Keratinocyte (primary cell): ENCODE measurements around the gene SH3GLB2. TPM values are rescaled to one million over a fixed set of nuclear protein-coding genes. Genes with fewer than 3 reads are reported as not detected.
"Not testable (repeated sequence)": the region's sequence is repeated elsewhere in the genome, so short reads cannot be mapped to it uniquely, and the experiment has no call there.

ENCODE experiments used
- DNase-seq: peaks from one replicate; pipeline ENCODE4 v3.0.0-alpha.2; 2011; ENCODE audit warnings: low read depth, missing footprints, low spot score
- FAIRE-seq: peaks from 2 replicates; lab custom pipeline; 2011; peaks lifted over from hg19 to GRCh38; lab: Jason Lieb, UNC
- H2AFZ ChIP-seq: 2 replicates; pipeline ENCODE4 v1.6.0; 2012; ENCODE audit warnings: low read length, control low read depth, inconsistent platforms; ENCODE audit not compliant: control insufficient read depth
- H3K27ac ChIP-seq: 2 replicates; pipeline ENCODE4 v1.5.1; 2011; ENCODE audit warnings: low read length; ENCODE audit not compliant: control insufficient read depth, insufficient read depth
- H3K27me3 ChIP-seq: 3 replicates; pipeline ENCODE4 v1.6.0; 2011; ENCODE audit warnings: low read length; ENCODE audit not compliant: control insufficient read depth, insufficient read depth; ENCODE audit errors: extremely low read depth
- H3K36me3 ChIP-seq, 2 experiments: 2 replicates in 1 of 2; 3 replicates in 1 of 2; pipeline ENCODE4 v1.5.1; 2011; ENCODE audit warnings: low read length in 2 of 2, mild to moderate bottlenecking in 1 of 2; ENCODE audit not compliant: control insufficient read depth in 2 of 2, insufficient read depth in 2 of 2; ENCODE audit errors: extremely low read depth in 1 of 2
- H3K4me1 ChIP-seq: 3 replicates; pipeline ENCODE4 v1.5.1; 2011; ENCODE audit warnings: low read length; ENCODE audit not compliant: control insufficient read depth, insufficient read depth; ENCODE audit errors: extremely low read depth
- H3K4me2 ChIP-seq: 3 replicates; pipeline ENCODE4 v1.6.0; 2011; ENCODE audit warnings: low read depth, low read length; ENCODE audit not compliant: control insufficient read depth, insufficient read depth; ENCODE audit errors: extremely low read depth
- H3K4me3 ChIP-seq, 3 experiments: fragments of 200-600 bp in 1 of 3; sonication (generic) in 1 of 3; 2 replicates in 2 of 3; 3 replicates in 1 of 3; pipeline ENCODE4 v1.5.1; 2011 to 2016; ENCODE audit warnings: low read length in 3 of 3, mild to moderate bottlenecking in 3 of 3, control low read depth in 2 of 3, inconsistent platforms in 1 of 3, low read depth in 1 of 3, mixed read lengths in 1 of 3, mixed run types in 1 of 3, moderate library complexity in 1 of 3; ENCODE audit not compliant: control insufficient read depth in 2 of 3, insufficient read depth in 2 of 3; ENCODE audit errors: extremely low read depth in 1 of 3
- H3K79me2 ChIP-seq: 2 replicates; pipeline ENCODE4 v1.6.0; 2012; ENCODE audit warnings: low read length; ENCODE audit not compliant: control insufficient read depth, insufficient read depth
- H3K9ac ChIP-seq: 3 replicates; pipeline ENCODE4 v1.6.0; 2011; ENCODE audit warnings: low read length; ENCODE audit not compliant: control insufficient read depth, insufficient read depth; ENCODE audit errors: extremely low read depth
- H3K9me1 ChIP-seq: 3 replicates; pipeline ENCODE4 v1.6.0; 2011; ENCODE audit warnings: low read length; ENCODE audit not compliant: control insufficient read depth, insufficient read depth; ENCODE audit errors: extremely low read depth
- H3K9me3 ChIP-seq: 2 replicates; pipeline ENCODE4 v1.5.1; 2012; ENCODE audit warnings: low read depth, low read length; ENCODE audit not compliant: control insufficient read depth
- H4K20me1 ChIP-seq: 3 replicates; pipeline ENCODE4 v1.6.0; 2011; ENCODE audit warnings: low read length; ENCODE audit not compliant: control insufficient read depth, insufficient read depth; ENCODE audit errors: extremely low read depth
- EZH2 ChIP-seq: IDR thresholded peaks from one replicate; pipeline ENCODE4 v1.6.1; 2012; ENCODE audit warnings: inconsistent platforms, mild to moderate bottlenecking, low read length, moderate library complexity
- dilution Hi-C: fragments of 300-500 bp; cut with MboI; formaldehyde crosslinking; loops from one replicate; pipeline ENCODE4 v1.7.0; 2020; ENCODE audit warnings: low sequenced_read_pairs; ENCODE audit not compliant: extremely low pct_ligation_motif_present
- polyA plus RNA-seq, 5 experiments: library from polyadenylated mRNA; depleted of rRNA in 3 of 5; stranded (reverse) in 3 of 5; stranded (forward) in 1 of 5; unstranded in 1 of 5; fragments of >200 nt; gene quantifications; 1 replicate in 1 of 5; 2 replicates in 3 of 5; 3 replicates in 1 of 5; pipeline versions ENCODE4 v1.2.1 to v1.2.3, GENCODE V29; 2011 to 2012; ENCODE audit warnings: missing spikeins in 2 of 5, low read depth in 1 of 5, low replicate concordance in 1 of 5
- TF ChIP-seq, protein P1 (sequence below), 3 experiments: IDR thresholded peaks in 1 of 3; conservative IDR thresholded peaks in 1 of 3; optimal IDR thresholded peaks in 1 of 3; 2 replicates in 2 of 3; 3 replicates in 1 of 3; pipeline versions ENCODE3 to v1.5.1; 2011; ENCODE audit warnings: low read length in 3 of 3, mild to moderate bottlenecking in 3 of 3, moderate library complexity in 2 of 3, control low read depth in 1 of 3, inconsistent platforms in 1 of 3; ENCODE audit not compliant: insufficient read depth in 2 of 3; ENCODE audit errors: extremely low read depth in 1 of 3

Gene SH3GLB2
- polyA plus RNA-seq, 1 donor (not counting 4 experiments of a cell fraction or from before 2014, with no cell fraction given), result 37.1 TPM

DNA sequence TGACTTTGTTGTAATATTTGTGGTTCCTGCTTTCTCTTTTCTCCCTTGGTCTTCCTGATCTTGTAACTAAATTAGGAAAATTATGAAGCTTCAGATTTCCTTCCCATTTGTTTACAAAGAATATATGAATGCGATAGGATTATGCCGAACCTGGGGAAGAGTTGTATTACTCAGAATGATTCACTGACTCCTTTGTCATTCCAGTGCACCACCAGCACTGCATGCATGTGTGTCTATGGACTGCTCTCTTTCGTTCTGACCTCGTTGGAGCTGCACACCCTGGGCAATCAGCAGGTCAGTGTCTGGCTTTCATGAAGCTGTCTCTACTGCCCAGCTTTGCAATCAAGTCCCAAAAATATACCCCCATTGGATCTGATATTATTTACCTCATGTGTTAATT lies 55.2 kb downstream of the SH3GLB2 start:
- H3K27ac ChIP-seq, result no peak overlapping the region
- H3K27me3 ChIP-seq, result no peaks in the 10 kb centered on the region
- FAIRE-seq (no peak), DNase-seq (no peak)
- no peaks in the 10 kb centered on the region for H3K9me3 ChIP-seq
- peaks cover 20 to 52% of the 10 kb centered on the region in 2 experiments for H3K36me3 ChIP-seq
- H3K4me3 ChIP-seq, result no peak overlapping the region
- H3K4me1 ChIP-seq, result peaks cover 6% of the 10 kb centered on the region
- no peaks in the 10 kb centered on the region for H3K9me1 ChIP-seq
- no peak overlapping the region for H2AFZ ChIP-seq
- no peak overlapping the region for H3K9ac ChIP-seq
- dilution Hi-C loops, result no loop called here
- no peaks in the 10 kb centered on the region for H4K20me1 ChIP-seq
- no peak overlapping the region for H3K4me2 ChIP-seq
- no peak for TF ChIP-seq EZH2
- TF ChIP-seq, protein P1, sequence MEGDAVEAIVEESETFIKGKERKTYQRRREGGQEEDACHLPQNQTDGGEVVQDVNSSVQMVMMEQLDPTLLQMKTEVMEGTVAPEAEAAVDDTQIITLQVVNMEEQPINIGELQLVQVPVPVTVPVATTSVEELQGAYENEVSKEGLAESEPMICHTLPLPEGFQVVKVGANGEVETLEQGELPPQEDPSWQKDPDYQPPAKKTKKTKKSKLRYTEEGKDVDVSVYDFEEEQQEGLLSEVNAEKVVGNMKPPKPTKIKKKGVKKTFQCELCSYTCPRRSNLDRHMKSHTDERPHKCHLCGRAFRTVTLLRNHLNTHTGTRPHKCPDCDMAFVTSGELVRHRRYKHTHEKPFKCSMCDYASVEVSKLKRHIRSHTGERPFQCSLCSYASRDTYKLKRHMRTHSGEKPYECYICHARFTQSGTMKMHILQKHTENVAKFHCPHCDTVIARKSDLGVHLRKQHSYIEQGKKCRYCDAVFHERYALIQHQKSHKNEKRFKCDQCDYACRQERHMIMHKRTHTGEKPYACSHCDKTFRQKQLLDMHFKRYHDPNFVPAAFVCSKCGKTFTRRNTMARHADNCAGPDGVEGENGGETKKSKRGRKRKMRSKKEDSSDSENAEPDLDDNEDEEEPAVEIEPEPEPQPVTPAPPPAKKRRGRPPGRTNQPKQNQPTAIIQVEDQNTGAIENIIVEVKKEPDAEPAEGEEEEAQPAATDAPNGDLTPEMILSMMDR (optimal IDR thresholded peaks at IDR 0.05 in 1 of 3, IDR thresholded peaks at IDR 0.05 in 1 of 3, conservative IDR thresholded peaks at IDR 0.05 in 1 of 3; ENCODE audit: extremely low read depth in 1 of 3, insufficient read depth in 2 of 3, low read length in 3 of 3), result no peak
- no peaks in the 10 kb centered on the region for H3K79me2 ChIP-seq

DNA sequence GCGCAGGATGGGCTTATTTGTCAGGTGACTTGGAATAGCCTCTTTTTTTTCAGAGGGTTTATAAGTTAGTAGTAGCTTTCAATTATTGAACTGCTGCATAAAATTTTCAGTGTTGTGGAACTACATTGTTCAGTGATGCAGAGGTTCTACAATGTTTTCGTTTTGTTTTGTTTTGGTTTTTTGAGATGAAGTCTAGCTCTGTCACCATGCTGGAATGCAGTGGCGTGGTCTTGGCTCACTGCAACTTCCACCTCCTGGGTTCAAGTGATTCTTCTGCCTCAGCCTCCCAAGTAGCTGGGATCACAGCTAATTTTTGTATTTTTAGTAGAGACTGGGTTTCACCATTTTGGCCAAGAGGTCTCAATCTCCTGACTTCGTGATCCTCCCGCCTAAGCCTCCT lies 58.6 kb downstream of the SH3GLB2 start:
- no peak for DNase-seq
- Histone ChIP-seq H2AFZ (no peak overlapping the region), H3K9ac (no peak overlapping the region), H3K9me1 (no peaks in the 10 kb centered on the region), H3K79me2 (no peaks in the 10 kb centered on the region), H3K36me3 (peaks cover 13 to 45% of the 10 kb centered on the region in 2 experiments), H3K4me3 (no peak overlapping the region), H3K4me2 (no peak overlapping the region), H4K20me1 (no peaks in the 10 kb centered on the region), H3K9me3 (no peaks in the 10 kb centered on the region), H3K27me3 (no peaks in the 10 kb centered on the region), H3K27ac (no peak overlapping the region), H3K4me1 (peaks cover 6% of the 10 kb centered on the region)
- no peak for FAIRE-seq
- TF ChIP-seq, protein P1 (optimal IDR thresholded peaks at IDR 0.05 in 1 of 3, IDR thresholded peaks at IDR 0.05 in 1 of 3, conservative IDR thresholded peaks at IDR 0.05 in 1 of 3; ENCODE audit: extremely low read depth in 1 of 3, insufficient read depth in 2 of 3, low read length in 3 of 3), result no peak
- TF ChIP-seq EZH2, result no peak
- dilution Hi-C loops, result no loop called here

DNA sequence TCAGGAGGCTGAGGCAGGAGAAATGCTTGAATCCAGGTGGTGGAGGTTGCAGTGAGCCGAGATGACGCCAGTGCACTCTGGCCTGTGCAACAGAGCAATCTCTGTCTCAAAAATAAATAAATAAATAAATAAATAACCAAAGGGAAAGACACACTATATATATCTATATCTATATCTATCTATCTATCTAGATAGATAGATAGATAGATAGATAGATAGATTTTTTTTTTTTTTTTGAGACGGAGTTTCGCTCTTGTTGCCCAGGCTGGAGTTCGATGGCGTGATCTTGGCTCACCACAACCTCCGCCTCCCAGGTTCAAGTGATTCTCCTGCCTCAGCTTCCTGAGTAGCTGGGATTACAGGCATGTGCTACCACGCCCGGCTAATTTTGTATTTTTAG lies 66.7 kb downstream of the SH3GLB2 start:
- H3K9ac ChIP-seq, H3K79me2 ChIP-seq, FAIRE-seq, H3K27me3 ChIP-seq, H3K27ac ChIP-seq, H3K4me1 ChIP-seq, H3K9me1 ChIP-seq, H3K4me3 ChIP-seq, dilution Hi-C loops, H2AFZ ChIP-seq, H3K9me3 ChIP-seq, DNase-seq, H3K4me2 ChIP-seq, H4K20me1 ChIP-seq: not testable (repeated sequence)
- peaks cover 10 to 22% of the 10 kb centered on the region in 2 experiments for H3K36me3 ChIP-seq
